ENCODE data around the gene SLC16A2.

The SLC16A2 gene

DNA sequence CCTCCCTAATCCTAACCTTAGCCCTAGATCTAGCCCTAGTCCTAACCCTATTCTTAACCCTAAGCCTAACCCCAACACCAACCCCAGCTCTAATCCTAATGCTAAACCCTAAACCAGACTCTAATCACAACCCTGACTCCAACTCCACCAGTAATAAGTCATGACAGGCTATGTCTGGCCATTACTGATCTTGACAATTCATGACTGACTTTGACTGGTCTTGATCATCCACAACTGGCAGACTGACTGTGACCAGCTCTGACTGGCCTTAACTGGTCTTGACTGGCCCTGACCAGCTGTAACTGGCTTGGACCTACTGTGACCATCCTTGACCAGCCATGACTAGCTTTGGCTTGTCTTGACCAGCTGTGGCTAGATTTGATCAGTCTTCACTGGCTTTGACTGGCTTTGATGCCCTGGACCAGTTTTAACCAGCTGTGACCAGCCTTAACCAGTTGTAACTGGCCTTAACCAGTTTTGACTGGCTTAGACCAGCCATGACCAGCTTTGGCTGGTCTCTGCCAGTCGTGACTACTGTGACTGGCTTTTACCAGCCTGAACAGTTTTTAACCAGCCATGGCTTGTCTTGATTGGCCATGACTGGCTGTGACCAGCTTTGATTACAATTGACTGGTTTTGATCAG lies 124.7 kb downstream of the SLC16A2 start:
- DNase-seq, result no peak

DNA sequence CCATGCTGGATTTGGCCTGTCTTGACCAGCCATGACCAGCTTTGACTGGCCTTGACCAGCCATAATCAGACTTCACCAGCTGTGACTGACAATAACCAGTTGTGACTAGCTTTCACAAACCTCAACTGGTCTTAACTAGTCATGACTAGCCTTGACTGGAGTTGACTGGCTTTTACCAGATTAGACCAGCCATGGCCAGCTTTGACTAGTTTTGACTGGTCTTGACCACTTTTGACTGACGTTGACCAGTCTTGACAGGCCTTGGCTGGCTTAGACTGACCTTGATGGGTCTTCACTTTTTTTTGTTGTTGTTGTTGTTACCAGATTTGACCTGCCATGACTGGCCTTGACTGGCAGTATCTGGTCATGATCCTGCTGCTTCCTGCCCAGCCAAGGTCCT lies 125.7 kb downstream of the SLC16A2 start:
- no peak for DNase-seq

DNA sequence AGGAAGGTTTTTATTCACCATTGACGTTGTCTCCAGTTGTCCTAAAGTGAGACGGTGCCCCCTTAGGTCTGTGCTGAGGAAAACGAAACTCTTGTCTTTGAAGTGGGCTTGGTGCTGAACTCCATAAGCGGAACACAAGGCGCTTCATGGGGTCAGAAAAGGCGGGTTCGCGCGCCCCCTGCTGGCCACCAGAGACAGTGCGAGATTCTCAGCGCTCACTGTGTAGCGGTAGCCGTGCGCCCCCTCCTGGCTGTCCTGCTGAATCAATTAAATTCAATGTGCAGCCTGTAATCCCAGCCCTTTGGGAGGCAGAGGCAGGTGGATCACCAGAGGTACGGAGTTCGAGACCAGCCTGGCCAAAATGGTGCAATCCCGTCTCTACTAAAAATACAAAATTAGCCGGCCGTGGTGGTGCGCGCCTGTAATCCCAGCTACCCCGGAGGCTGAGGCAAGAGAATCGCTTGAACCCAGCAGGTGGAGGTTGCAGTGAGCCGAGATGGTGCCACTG lies 129.1 kb downstream of the SLC16A2 start:
- peak; percentile 84 for DNase-seq

DNA sequence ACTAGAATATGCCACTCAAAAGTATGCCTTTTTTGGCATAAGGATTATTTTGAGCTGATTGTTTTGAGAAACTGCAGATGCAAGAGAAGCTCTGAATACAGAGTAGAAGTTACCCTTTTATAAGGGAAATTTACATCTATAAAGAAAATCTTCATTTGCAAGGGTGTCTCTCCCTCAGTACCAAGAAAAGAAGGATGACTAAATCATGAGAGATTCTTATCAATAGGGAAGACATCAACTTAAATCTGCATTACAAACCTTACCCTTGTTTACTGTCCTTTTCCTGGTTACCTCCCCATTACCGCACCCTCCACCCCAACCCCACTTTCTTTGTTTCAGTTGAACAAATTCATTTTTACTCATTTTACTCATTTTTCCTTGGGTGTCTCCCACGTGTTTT lies 130.6 kb downstream of the SLC16A2 start:
- no peak for DNase-seq

DNA sequence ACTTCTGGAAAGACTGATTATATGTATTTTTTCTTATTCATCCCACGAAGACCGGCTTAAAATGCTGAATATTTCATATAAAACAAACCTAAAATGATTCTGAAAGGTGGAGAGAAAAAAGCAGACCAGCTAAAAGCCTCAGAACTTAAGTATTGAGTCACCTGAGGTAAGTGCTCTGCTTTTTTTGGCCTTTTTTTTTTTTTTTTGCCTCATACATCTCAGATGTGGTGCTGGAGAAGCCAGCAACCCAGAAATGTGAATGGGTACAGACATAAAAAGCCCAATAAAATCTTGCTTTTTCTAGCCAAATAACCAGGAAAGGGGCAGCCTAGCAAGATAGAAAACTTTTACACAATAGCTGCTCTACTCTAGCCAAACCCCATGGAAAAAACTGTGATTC lies 136.1 kb downstream of the SLC16A2 start:
- DNase-seq, result no peak

DNA sequence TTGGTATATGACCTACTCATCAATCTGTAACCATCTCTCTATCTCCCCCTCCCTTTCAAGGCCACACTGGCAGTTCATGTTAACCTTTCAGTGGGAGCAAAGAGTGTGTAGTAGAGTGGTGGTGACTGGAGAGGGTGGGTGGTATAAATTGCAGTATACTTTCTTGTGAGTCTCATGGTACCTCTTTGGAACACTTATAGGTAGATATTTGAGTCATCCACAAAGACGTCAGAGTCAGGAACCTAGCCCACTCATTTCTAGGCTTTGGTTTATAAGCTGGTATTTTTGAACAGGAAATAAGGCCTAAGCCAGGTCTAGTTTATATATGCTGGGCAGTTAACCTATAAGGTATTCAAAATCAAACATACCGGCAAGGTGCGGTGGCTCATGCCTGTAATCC lies 156.8 kb downstream of the SLC16A2 start:
- no peak for DNase-seq

DNA sequence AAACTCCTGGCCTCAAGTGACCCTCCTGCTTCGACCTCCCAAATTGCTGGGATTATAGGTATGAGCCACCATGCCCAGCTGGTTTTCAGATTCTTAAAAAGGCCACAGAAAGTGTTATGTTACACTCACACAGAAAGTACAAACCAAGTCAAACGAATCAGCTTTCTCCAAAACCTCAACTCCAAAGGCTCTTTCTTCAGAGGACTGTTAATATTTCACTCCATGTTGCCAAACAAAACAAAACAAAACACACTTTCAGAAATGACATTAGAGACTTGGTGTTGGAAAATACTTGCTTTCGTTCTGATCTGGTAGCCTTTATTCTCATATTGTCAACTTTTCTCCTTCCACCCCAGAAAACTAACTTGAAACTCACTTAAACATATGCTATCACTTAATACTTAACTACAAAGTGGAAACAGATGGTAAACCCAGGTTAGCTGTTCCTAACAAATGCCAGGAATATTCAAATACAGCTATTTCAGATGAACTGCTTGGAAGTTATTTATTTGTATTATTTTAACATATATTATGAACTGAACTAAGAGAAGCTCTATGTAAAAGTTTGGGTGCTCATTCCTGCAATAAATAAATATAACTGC lies 158.4 kb downstream of the SLC16A2 start:
- no peak for DNase-seq

Data from activated CD4-positive, alpha-beta T cell treated with anti-CD3 and anti-CD28 coated beads, Interleukin-2, amount 50 U/mL, for 1 hour (primary cell).